Activated T-helper 1 cell treated with anti-CD3 and anti-CD28 coated beads, Interleukin-2, amount 50 U/mL, for 16 hours (primary cell): ENCODE data around the gene XYLT1.
"Not testable (repeated sequence)": the region's sequence is repeated elsewhere in the genome, so short reads cannot be mapped to it uniquely, and the experiment has no call there.

ENCODE experiments used
- DNase-seq, 2 donors: peaks; one replicate each; pipeline ENCODE4 v3.0.0-alpha.2; 2020; ENCODE audit warnings: low read depth in 1 of 2, low spot score in 1 of 2

Gene XYLT1

GRCh38 chr16:17491140-17491662 is 20.4 kb upstream of the XYLT1 start:
- DNase-seq, result no peak

GRCh38 chr16:17488506-17488905 is 17.7 kb upstream of the XYLT1 start:
- DNase-seq, result no peak

- no peak for DNase-seq
Observed at GRCh38 chr16:17483351-17483750, 12.6 kb upstream of the XYLT1 start.

GRCh38 chr16:17482341-17482740 is 11.6 kb upstream of the XYLT1 start:
- not testable (repeated sequence) for DNase-seq

GRCh38 chr16:17481736-17482135 is 11.0 kb upstream of the XYLT1 start:
- DNase-seq, result no peak

DNA sequence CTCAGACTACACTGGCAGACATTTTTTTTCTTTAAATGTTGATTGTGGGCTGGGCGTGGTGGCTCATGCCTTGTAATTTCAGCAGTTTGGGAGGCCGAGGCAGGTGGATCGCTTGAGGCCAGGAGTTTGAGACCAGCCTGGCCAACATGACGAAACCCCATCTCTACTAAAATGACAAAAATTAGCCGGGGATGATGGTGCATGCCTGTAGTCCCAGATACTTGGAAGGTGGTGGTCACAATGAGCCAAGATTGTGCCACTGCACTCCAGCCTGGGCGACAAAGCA is 6.4 kb upstream of the XYLT1 start:
- not testable (repeated sequence) for DNase-seq

DNA sequence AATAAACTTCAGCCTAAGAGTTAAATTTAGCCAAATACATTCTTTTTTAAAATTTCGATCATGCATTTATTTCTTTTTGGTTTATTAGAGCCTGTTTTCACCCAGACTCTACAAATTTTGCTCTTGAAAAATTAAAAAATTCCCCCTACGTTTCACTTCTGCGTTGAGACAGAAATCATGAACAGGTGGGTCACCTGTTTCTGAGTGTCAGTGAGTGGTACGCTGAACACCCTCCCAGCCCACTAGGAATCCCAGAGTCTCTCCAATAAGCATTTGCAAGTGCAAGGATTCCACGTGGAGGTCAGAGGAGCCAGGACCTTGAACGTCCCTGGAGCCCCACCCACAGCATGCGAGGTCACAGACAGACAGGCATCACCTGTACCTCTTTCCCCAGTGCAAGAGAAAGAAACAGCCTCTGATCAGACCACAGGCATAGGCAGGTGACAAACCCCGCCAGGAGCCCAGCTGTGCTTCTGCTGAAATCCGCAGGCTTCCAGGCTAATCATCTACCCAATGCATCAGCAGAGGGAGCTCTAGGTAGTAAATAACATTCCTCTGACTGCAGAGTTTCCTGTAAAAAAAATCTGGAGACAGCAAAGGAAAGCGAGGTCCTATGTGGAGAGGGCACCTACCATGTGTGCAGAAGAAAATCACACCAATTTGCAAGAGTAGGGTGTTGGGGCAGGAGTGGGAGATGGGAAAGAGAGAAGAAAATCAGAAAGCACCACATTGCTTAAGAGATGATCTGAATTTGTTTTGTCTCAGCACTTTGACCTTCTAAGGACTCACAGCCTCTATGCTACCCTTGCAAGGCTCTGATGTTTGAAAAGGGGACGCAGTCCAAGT is 5.9 kb upstream of the XYLT1 start:
- peak in 1 of 2 donors; percentile 22 for DNase-seq

DNA sequence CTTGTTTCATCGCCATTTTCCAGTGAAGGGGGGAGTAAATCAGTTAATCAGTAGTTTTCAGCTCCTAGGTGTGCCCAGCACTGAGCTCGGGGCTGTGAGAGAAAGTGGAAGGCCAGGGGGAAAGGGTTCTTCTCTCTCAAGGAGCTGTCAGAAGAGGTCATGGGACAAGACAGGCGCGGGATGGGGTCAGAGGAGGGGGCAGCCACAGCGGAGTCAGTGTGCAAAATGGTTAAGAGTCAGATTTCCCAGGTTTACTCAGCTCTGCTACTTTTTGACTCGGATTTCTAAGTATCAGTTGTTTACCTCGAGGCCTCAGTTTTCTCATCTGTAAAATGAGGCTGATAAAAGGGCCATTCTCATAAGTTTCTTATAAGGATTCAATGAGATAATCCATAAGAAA is 4.3 kb upstream of the XYLT1 start:
- DNase-seq, result no peak

DNA sequence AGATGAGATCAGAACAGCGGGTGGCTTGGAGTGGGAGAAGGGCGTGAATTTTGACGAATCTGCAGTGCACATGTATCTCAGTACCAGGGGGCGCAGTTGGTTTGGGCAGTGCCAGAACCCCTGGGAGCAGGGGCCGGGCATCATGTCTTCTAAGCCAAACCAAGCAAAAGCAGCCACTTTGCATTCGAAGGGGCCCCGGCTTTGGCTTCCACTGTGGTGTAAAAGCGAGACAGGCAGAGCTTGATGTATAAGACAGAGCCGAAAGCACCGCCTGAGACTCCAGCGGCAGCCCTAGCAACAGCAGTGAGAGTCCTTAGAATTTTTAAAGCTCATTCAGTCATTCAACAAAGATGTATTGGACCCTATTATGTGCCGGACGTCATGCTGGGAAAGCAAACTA is 3.8 kb upstream of the XYLT1 start:
- DNase-seq, result no peak

GRCh38 chr16:17474037-17474436 is 3.3 kb upstream of the XYLT1 start:
- DNase-seq, result no peak

DNA sequence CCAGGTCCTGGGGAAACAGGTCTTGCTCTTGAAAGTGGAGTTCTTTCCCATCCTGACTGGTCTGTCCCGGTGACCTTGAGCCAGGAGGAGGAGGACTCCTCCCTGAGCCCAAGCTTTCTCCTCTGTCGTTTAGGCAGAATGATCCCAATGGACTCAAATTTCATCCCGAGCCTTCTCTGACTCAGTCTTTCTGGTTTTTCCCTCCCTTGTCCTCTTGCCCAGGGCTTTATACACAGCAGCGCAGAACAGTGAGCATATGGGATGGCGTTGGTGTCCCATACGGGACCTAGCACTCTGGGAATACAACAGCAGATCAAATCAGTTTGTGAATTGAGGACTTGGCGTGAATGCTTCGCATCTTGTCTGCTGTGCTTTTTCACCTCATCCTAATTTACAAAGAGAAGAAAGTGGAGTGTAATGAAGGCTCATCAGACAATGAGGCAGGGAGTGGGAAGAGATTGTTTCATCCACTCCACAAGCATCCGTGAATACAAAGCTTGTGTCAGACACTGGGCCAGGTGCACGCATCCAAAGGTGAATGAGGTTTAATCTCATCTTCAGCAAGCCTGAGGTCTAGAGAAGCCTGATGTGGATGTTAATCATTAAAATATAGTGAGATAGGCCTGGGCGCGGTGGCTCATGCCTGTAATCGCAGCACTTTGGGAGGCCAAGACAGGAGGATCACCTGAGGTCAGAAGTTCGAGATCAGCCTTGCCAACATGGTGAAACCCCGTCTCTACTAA is 1.1 kb upstream of the XYLT1 start:
- DNase-seq, result no peak

GRCh38 chr16:17470182-17470907 is 415 bp downstream of the XYLT1 start:
- DNase-seq, result peak in 1 of 2 donors; percentile 17

GRCh38 chr16:17469741-17470181 is 999 bp downstream of the XYLT1 start:
- peak in 1 of 2 donors; percentile 3 for DNase-seq

DNA sequence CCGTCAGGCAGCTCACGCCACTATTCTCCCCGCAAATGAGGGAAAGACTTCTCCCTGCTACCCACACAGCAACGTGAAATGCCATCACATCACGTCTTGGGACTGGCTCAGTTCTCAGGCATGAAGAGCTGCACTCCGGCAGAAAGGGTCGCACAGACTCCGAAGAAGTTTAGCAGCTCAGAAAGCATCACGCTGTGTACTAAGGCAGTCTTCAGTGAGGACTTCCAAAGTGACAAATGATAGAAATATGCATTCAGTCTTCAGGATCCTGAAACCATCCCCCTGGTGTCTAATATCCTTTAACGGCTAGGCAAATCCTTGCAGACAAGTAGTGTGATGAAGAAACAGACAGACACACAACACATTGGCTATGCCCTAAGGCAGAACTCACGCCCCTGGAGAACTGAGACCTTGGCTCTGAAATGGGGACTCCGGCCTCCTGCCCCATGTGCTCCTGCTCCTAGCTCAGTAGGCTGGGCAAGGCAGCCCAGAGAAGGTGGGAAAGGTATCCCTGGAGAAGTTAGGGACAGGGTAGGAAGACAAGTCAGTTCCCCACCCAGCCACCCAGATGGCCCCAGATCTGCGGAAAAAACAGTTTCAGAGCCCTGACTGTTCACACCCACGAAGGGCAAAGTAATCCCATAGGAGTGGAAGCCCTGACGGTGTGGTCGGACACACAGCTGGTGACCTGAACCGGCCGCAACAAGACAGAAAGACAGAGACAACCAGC is 1.6 kb downstream of the XYLT1 start:
- DNase-seq, result no peak

- no peak for DNase-seq
Observed at GRCh38 chr16:17468611-17469010, 2.1 kb downstream of the XYLT1 start.

DNA sequence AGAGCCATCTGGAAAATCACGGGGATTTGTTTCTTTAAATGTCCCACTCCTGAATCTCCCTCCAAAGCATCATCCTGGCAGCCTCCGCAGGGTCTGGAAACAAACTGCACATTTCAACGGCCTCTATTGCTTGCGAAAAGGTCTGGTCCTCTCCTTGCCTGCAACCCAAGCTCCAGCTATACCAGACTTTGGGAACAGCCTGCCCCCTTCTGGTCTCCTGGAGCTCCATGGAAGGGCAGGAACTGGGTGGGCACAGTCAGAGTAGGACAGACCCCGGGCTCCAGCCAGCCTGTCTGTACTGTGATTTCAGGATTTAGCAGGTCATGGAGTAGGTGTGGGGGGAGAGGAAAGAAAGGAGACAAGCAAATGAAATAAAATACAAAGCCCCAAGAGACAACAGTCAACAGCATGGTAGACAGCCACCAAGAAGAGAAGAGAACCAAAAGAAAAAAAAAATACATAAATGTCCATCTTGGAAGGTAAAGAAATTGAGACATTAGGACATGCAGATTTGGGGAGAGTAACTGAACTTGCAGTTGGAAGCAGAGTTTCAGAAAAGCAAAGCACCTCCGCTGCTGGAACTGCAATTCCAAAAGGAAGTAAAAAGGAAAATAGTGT is 2.7 kb downstream of the XYLT1 start:
- DNase-seq, result no peak

DNA sequence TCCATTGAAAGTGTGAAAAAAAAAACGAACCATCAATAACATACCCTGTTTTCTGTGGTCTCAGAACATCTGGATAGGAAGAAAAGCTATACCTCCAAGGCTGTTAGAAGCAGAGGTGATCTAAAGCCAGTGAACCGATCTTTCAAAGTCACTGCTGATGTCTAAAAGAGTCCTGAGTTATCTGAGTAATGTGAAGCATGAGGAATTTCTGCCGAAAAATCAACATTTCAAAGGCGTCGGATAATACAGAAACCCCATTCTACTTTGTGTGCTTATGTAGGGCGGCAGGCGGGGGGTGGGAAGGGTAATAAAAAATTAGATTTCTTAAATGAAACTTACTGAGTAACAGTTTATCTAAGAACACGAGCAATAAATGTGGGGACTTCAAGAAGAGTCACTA is 3.9 kb downstream of the XYLT1 start:
- DNase-seq, result no peak

GRCh38 chr16:17465460-17465859 is 5.3 kb downstream of the XYLT1 start:
- no peak for DNase-seq

DNA sequence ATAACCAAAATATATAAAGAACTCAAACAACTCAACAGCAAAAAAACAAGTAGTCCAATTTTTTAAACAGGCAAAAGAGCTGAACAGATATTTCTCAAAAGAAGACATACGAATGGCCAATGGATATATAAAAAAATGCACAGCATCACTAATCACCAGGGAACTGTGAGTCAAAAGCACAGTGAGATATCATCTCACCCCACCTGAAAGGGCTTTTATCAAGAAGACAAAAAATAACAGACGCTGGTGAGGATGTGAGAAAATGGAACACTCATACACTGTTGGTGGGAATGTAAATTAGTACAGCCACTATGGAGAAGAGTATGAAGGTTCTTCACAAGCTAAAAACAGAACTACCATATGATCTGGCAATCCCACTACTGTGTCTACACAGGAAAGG is 7.4 kb downstream of the XYLT1 start:
- DNase-seq, result no peak

- DNase-seq, result no peak
Observed at GRCh38 chr16:17461951-17462729, 8.6 kb downstream of the XYLT1 start.
